H7 (cell line): ENCODE data around the gene EFR3B. TPM values are rescaled to one million over a fixed set of nuclear protein-coding genes. Genes with fewer than 3 reads are reported as not detected.

Experiments
- DNase-seq: peaks from one replicate; pipeline ENCODE4 v3.0.0; 2012
- H3K27me3 ChIP-seq: 2 replicates; pipeline ENCODE4 v1.6.0; 2011; ENCODE audit warnings: mild to moderate bottlenecking, low read length; ENCODE audit not compliant: control insufficient read depth, insufficient read depth
- H3K36me3 ChIP-seq: replicated peaks from 2 replicates; pipeline ENCODE4 v1.5.1; 2011; ENCODE audit warnings: low read length; ENCODE audit not compliant: control insufficient read depth, insufficient read depth
- H3K4me3 ChIP-seq: 2 replicates; pipeline ENCODE4 v1.5.1; 2011; ENCODE audit warnings: low read depth, mild to moderate bottlenecking, control low read depth, low read length, moderate library complexity; ENCODE audit not compliant: insufficient read depth
- total RNA-seq: library from RNA; depleted of rRNA; stranded (reverse); fragments of >200 nt; shearing (Covaris generic); gene quantifications from 2 replicates; pipeline ENCODE4 v1.2.3, GENCODE V29; 2014

The EFR3B gene
- total RNA-seq, 1 experiment from 2014 or later: 3.3 TPM

GRCh38 chr2:25073914-25074313 is 32.0 kb downstream of the EFR3B start:
- Histone ChIP-seq H3K27me3 (no peaks in the 10 kb centered on the region), H3K4me3 (no peak overlapping the region), H3K36me3 (no peaks in the 10 kb centered on the region)
- DNase-seq: no peak

GRCh38 chr2:25074826-25075225 is 33.0 kb downstream of the EFR3B start:
- Histone ChIP-seq H3K4me3 (no peak overlapping the region), H3K27me3 (no peaks in the 10 kb centered on the region), H3K36me3 (no peaks in the 10 kb centered on the region)
- no peak for DNase-seq

GRCh38 chr2:25076749-25077148 is 34.9 kb downstream of the EFR3B start:
- Histone ChIP-seq H3K4me3 (no peak overlapping the region), H3K36me3 (no peaks in the 10 kb centered on the region), H3K27me3 (no peaks in the 10 kb centered on the region)
- no peak for DNase-seq

- H3K36me3 ChIP-seq: no peaks in the 10 kb centered on the region
- no peak for DNase-seq
- no peak overlapping the region for H3K4me3 ChIP-seq
- no peaks in the 10 kb centered on the region for H3K27me3 ChIP-seq
Measured at GRCh38 chr2:25077789-25078169, 35.9 kb downstream of the EFR3B start.

GRCh38 chr2:25078170-25079049 is 36.5 kb downstream of the EFR3B start:
- no peaks in the 10 kb centered on the region for H3K36me3 ChIP-seq
- H3K27me3 ChIP-seq: no peaks in the 10 kb centered on the region
- no peak overlapping the region for H3K4me3 ChIP-seq
- DNase-seq: no peak

- Histone ChIP-seq H3K27me3 (no peaks in the 10 kb centered on the region), H3K36me3 (no peaks in the 10 kb centered on the region), H3K4me3 (no peak overlapping the region)
- no peak for DNase-seq
Measured at GRCh38 chr2:25079050-25079635, 37.3 kb downstream of the EFR3B start.

GRCh38 chr2:25081237-25081790 is 39.4 kb downstream of the EFR3B start:
- no peaks in the 10 kb centered on the region for H3K36me3 ChIP-seq
- no peaks in the 10 kb centered on the region for H3K27me3 ChIP-seq
- DNase-seq: no peak
- H3K4me3 ChIP-seq: no peak overlapping the region

- no peaks in the 10 kb centered on the region for H3K36me3 ChIP-seq
- no peak overlapping the region for H3K4me3 ChIP-seq
- no peaks in the 10 kb centered on the region for H3K27me3 ChIP-seq
- DNase-seq: no peak
Measured at GRCh38 chr2:25082002-25082622, 40.2 kb downstream of the EFR3B start.

GRCh38 chr2:25085761-25086560 is 44.1 kb downstream of the EFR3B start:
- no peak overlapping the region for H3K4me3 ChIP-seq
- no peak for DNase-seq

GRCh38 chr2:25088817-25089516 is 47.1 kb downstream of the EFR3B start:
- H3K4me3 ChIP-seq: no peak overlapping the region
- DNase-seq: no peak
- no peaks in the 10 kb centered on the region for H3K36me3 ChIP-seq
- H3K27me3 ChIP-seq: peaks cover 6% of the 10 kb centered on the region

More at GRCh38 chr2:25085761-25086560, 44.1 kb downstream of the EFR3B start:
- Histone ChIP-seq H3K36me3 (no peaks in the 10 kb centered on the region), H3K27me3 (peaks cover 6% of the 10 kb centered on the region)

GRCh38 chr2:25089605-25090315 is 47.9 kb downstream of the EFR3B start:
- H3K27me3 ChIP-seq: peaks cover 6% of the 10 kb centered on the region
- H3K36me3 ChIP-seq: no peaks in the 10 kb centered on the region
- H3K4me3 ChIP-seq: no peak overlapping the region
- DNase-seq: peak; percentile 86

GRCh38 chr2:25090801-25091200 is 48.9 kb downstream of the EFR3B start:
- Histone ChIP-seq H3K4me3 (no peak overlapping the region), H3K36me3 (no peaks in the 10 kb centered on the region), H3K27me3 (peaks cover 6% of the 10 kb centered on the region)
- no peak for DNase-seq

- no peaks in the 10 kb centered on the region for H3K36me3 ChIP-seq
- peak; percentile 61 for DNase-seq
- no peak overlapping the region for H3K4me3 ChIP-seq
- H3K27me3 ChIP-seq: peaks cover 6% of the 10 kb centered on the region
Measured at GRCh38 chr2:25091265-25091664, 49.4 kb downstream of the EFR3B start.
